Measurements from ENCODE around the gene SGCA.

Gene SGCA

DNA sequence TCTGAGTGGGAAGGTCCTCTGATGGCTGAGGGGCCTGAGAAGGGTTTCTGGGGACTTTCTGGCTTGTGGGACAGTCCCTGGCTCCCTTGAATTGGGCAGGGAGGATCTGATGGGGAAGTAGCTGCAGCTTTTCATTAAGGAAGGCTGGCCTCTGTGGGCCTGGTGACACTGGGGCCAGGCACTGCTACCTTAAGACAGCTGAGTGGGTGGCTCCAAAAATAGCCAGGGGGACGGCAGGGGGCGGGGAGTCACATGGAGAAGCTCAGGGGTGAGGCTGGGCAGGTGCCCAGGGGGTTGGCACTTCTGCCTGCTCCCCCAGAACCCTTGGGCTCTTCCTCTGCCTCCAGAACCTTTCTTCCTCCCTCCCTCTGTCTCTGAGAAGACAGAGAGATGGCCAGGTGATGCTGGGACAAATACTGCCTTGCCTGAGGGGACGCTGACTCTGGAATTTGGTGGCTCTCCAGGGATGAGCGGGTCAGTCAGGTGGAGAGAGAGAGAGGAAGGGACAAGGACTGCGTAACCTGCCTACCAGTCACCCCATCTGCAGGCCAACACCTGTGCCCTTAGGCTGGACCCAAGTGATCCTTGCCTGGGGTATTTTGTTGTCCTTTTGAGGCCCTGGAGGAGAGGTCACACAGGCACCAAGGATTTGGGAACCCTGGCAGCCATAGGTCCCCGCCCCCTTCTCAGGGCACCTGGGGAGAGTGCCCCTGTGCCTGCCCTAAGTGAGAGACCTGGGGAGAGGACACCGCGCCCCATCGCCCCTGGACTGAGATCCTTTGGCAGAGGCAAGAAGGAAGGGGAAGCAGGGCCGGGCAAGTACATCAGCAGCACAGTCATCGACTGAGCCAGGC lies 1.7 kb upstream of the SGCA start:
- ChIA-PET CTCF (interaction anchor here (0.7 to 14.2 kb wide), 8 partner anchors 9 to 131 kb away, joined by 3 to 455 read pairs (median 4); no protein-coding TSS in a partner anchor), POLR2A (interaction anchor here (0.5 kb wide), 1 partner anchor 17 kb away, joined by 3 read pairs; no protein-coding TSS in a partner anchor)

DNA sequence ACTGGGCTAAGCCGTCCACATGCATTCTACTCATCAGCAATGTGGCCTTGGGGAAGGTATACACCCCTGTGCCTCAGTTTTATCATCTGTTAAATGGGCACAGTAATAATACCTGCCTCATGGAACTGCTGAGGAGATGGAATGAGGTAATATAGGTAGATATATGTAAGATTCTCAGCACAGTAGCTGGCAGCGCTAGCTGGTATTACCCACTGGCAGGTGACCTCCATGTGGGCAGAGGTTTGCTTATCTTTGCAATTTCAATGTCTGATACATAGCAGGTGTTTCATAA lies 1.2 kb upstream of the SGCA start:
- no peak for DNase-seq (ENCODE audit: low read depth, low spot score)
- TF ChIP-seq, protein P1, sequence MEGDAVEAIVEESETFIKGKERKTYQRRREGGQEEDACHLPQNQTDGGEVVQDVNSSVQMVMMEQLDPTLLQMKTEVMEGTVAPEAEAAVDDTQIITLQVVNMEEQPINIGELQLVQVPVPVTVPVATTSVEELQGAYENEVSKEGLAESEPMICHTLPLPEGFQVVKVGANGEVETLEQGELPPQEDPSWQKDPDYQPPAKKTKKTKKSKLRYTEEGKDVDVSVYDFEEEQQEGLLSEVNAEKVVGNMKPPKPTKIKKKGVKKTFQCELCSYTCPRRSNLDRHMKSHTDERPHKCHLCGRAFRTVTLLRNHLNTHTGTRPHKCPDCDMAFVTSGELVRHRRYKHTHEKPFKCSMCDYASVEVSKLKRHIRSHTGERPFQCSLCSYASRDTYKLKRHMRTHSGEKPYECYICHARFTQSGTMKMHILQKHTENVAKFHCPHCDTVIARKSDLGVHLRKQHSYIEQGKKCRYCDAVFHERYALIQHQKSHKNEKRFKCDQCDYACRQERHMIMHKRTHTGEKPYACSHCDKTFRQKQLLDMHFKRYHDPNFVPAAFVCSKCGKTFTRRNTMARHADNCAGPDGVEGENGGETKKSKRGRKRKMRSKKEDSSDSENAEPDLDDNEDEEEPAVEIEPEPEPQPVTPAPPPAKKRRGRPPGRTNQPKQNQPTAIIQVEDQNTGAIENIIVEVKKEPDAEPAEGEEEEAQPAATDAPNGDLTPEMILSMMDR (IDR thresholded peaks at IDR 0.05; ENCODE audit: insufficient read depth, low read length, missing control alignments), result no peak
- POLR2A ChIA-PET, result no interaction called here
- CTCF ChIA-PET, result interaction anchor here (0.6 to 15.2 kb wide), 9 partner anchors 11 to 204 kb away, joined by 3 to 455 read pairs (median 9); partner anchors contain the start of genes PDK2 and TMEM92
- H3K4me3 ChIP-seq (ENCODE audit: low read depth, low read length), result no peak overlapping the region

More for the DNA sequence above, 1.7 kb upstream of the SGCA start:
- H3K4me3 ChIP-seq (ENCODE audit: low read depth, low read length), result no peak overlapping the region
- TF ChIP-seq, protein P1 (IDR thresholded peaks at IDR 0.05; ENCODE audit: insufficient read depth, low read length, missing control alignments), result no peak
- no peak for DNase-seq (ENCODE audit: low read depth, low spot score)

DNA sequence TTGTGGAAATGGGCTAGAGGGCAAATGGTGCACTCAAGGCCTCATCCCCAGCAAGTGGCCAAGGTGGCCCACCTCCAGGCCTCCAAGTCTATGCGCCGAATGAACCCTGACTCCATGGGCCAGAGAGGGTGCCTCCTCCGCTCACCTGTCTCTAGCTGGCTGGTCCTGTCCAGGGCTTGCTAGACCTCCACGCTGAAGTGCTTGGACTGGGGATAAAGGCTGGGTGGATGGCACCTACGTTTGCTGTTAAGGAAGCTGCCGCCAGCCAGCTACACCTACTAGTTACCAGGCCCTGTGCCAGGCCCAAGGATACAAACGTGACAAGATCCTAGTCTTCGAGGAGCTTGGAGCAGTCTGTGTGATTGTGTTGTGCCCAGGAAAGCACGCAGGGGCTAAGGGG lies 739 bp upstream of the SGCA start:
- TF ChIP-seq, protein P1 (IDR thresholded peaks at IDR 0.05; ENCODE audit: insufficient read depth, low read length, missing control alignments), result no peak
- DNase-seq (ENCODE audit: low read depth, low spot score), result no peak
- no peak overlapping the region for H3K4me3 ChIP-seq (ENCODE audit: low read depth, low read length)
- ChIA-PET POLR2A (interaction anchor here (1.6 kb wide), 1 partner anchor 12 kb away, joined by 5 read pairs; no protein-coding TSS in a partner anchor), CTCF (interaction anchor here (0.6 to 15.2 kb wide), 10 partner anchors 9 to 203 kb away, joined by 3 to 455 read pairs (median 6); partner anchors contain the start of genes PDK2 and TMEM92)

DNA sequence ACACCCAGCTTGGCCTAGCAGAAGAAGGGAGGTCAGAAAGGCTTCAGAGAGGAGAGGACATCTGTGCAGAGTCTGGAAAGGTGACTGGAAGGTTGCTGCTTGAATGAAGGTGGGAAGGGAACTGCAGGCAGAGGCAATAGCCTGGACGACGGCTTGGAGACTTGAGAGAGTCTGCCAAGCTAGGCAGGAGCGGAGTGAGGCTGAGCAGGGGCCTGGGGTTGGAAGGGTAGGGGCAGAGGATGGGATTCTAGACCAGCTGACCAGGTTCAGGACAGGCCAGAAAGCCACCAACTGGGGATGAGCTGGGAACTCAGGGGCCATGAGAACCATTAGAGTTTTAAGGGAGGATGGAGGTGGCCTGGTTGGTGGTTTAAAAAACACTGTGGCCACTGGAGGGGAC lies 339 bp upstream of the SGCA start:
- ChIA-PET CTCF (interaction anchor here (0.8 to 15.2 kb wide), 12 partner anchors 8 to 203 kb away, joined by 3 to 455 read pairs (median 4); partner anchors contain the start of genes PDK2 and TMEM92), POLR2A (interaction anchor here (1.6 kb wide), 1 partner anchor 11 kb away, joined by 5 read pairs; no protein-coding TSS in a partner anchor)
- no peak overlapping the region for H3K4me3 ChIP-seq (ENCODE audit: low read depth, low read length)
- TF ChIP-seq, protein P1 (IDR thresholded peaks at IDR 0.05; ENCODE audit: insufficient read depth, low read length, missing control alignments), result no peak
- no peak for DNase-seq (ENCODE audit: low read depth, low spot score)

DNA sequence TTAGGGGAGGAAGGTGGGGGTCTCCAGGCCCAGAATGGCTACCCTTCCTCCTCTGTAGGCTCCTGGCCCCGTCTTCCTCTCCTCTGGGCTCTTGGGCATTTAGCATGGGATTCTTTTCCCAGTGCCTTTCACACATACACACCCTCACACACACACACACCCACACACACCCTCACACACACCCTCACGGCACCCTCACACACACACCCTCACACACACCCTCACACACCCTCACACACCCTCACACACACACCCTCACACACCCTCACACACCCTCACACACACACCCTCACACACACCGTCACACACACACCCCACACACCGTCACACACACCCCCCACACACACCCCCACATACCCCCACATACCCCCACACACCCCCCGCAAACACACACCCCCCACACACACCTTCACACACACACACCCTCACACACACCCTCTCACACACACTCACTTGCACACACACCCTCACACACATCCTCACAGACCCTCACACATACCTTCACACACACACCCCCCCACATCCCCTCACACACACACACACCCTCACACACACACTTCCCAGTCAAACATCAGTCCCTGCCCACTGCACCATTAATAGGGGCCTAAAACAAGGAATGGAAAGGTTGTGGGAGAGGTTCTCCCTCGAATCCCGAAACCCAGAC lies 845 bp downstream of the SGCA start:
- TF ChIP-seq, protein P1 (IDR thresholded peaks at IDR 0.05; ENCODE audit: insufficient read depth, low read length, missing control alignments), result no peak
- CTCF ChIA-PET, result interaction anchor here (0.6 to 15.2 kb wide), 12 partner anchors 9 to 128 kb away, joined by 3 to 455 read pairs (median 4); partner anchors contain the start of genes PDK2 and TMEM92
- POLR2A ChIA-PET, result interaction anchor here (0.6 to 1.6 kb wide), 3 partner anchors 10 to 132 kb away, joined by 3 to 5 read pairs (median 3); partner anchors contain the start of gene COL1A1
- no peak overlapping the region for H3K4me3 ChIP-seq (ENCODE audit: low read depth, low read length)
- no peak for DNase-seq (ENCODE audit: low read depth, low spot score)

Data from AG04449 (cell line).